Measurements from ENCODE around the gene EHD4. TPM values are rescaled to one million over a fixed set of nuclear protein-coding genes. Genes with fewer than 3 reads are reported as not detected.
A peak's percentile ranks its signal among the peaks of the same experiment; 100 is the strongest.

EHD4 gene
- total and polyA plus RNA-seq, 9 of the 15 experiments (the other 6 are each of a cell fraction or from before 2014, with no cell fraction given), result 0.89 to 10.3 (median 6.4) TPM

GRCh38 chr15:41989573-41990242, 17.4 kb upstream of the EHD4 start (continued):
- TF ChIP-seq JUND (IDR thresholded peaks at IDR 0.05; ENCODE audit: borderline replicate concordance, low read depth, low read length) (0 out of 2 replicates have a peak, but pooled peaks have one; percentile 24), JUND (tag; IDR thresholded peaks at IDR 0.05; ENCODE audit: borderline replicate concordance, low read depth, low read length) (no peak; the same call in 2 of the 3 replicates), NCOA6 (IDR thresholded peaks at IDR 0.05) (no peak), PPARD (CRISPR knock-in tag; IDR thresholded peaks at IDR 0.05) (no peak), EP300 (IDR thresholded peaks at IDR 0.05; ENCODE audit: low read length) (no peak), PHF21A (IDR thresholded peaks at IDR 0.05; ENCODE audit: borderline replicate concordance, low read depth) (no peak), TCF7 (IDR thresholded peaks at IDR 0.05; ENCODE audit: borderline replicate concordance) (no peak), YY1 (IDR thresholded peaks at IDR 0.05; ENCODE audit: borderline replicate concordance in 1 of 3, control insufficient read depth in 1 of 3, extremely low read depth in 1 of 3, insufficient read depth in 3 of 3, insufficient read length in 1 of 3, insufficient replicate concordance in 2 of 3, low read depth in 1 of 3, low read length in 2 of 3) (peak in 1 of 3 experiments; percentile 10), GATAD2A (IDR thresholded peaks at IDR 0.05) (no peak), HNRNPK (IDR thresholded peaks at IDR 0.05; ENCODE audit: low read depth, low read length, poor library complexity, severe bottlenecking) (no peak), RB1 (IDR thresholded peaks at IDR 0.05; ENCODE audit: low read depth) (peak; percentile 69), ZNF398 (CRISPR knock-in tag; IDR thresholded peaks at IDR 0.05) (no peak), ZNF778 (CRISPR knock-in tag; IDR thresholded peaks at IDR 0.05) (no peak), SNRNP70 (optimal IDR thresholded peaks at IDR 0.05; ENCODE audit: low read depth, low read length) (no peak)
- TF ChIP-seq, protein P1, sequence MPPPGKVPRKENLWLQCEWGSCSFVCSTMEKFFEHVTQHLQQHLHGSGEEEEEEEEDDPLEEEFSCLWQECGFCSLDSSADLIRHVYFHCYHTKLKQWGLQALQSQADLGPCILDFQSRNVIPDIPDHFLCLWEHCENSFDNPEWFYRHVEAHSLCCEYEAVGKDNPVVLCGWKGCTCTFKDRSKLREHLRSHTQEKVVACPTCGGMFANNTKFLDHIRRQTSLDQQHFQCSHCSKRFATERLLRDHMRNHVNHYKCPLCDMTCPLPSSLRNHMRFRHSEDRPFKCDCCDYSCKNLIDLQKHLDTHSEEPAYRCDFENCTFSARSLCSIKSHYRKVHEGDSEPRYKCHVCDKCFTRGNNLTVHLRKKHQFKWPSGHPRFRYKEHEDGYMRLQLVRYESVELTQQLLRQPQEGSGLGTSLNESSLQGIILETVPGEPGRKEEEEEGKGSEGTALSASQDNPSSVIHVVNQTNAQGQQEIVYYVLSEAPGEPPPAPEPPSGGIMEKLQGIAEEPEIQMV (tag; conservative IDR thresholded peaks at IDR 0.05; ENCODE audit: low read depth), result no peak

All from K562 (cell line).